Heart left ventricle (tissue), 13 donors: ENCODE results near the gene SRP68.

ENCODE experiments used
- CTCF ChIP-seq, 12 donors: fragments of 200-600 bp; sonication (generic) in 4 of 12; IDR thresholded peaks; one replicate each; pipeline versions ENCODE4 v1.5.0 to v1.8.0; 2018 to 2022; ENCODE audit warnings: antibody characterized with exemption in 12 of 12, mild to moderate bottlenecking in 5 of 12
- POLR2A ChIP-seq, 2 donors: fragments of 450-650 bp; IDR thresholded peaks; one replicate each; pipeline ENCODE4 v1.6.1; 2017; ENCODE audit warnings: antibody characterized with exemption in 2 of 2, mild to moderate bottlenecking in 2 of 2, moderate library complexity in 2 of 2
- donor health status: ischemic (EF 13 %, LVEDD 7.1; RV severe dilation, severe dysfunction).
- donor health status: DM: no; HTN: yes; CAD: no.
- donor health status: DM: no; HTN: no; CAD: no.
- donor health status: ischemic (EF 25% LVEDD 6.9; RV normal size, moderate dysfunction).
- donor health status: ischemic (EF 25% LVEDD 5.7; RV mildly dilated, moderate dysfunction).
- donor health status: ischemic (EF 35%, LVEDD 5.7; RV mildly dilated, moderate dysfunction).
- donor health status: nonischemic (EF 11% LVEDD 7.7; RV severe dilation, severe dysfunction).
- donor health status: DM: yes; HTN: yes; CAD: no.
- donor health status: PGD.
- donor health status: ischemic (EF 29% LVEDD 5.4; RV normal size, mild dysfunction).
- donor health status: nonischemic (EF 23%, LVEDD 6.1; RV moderate dilation, normal function).

DNA sequence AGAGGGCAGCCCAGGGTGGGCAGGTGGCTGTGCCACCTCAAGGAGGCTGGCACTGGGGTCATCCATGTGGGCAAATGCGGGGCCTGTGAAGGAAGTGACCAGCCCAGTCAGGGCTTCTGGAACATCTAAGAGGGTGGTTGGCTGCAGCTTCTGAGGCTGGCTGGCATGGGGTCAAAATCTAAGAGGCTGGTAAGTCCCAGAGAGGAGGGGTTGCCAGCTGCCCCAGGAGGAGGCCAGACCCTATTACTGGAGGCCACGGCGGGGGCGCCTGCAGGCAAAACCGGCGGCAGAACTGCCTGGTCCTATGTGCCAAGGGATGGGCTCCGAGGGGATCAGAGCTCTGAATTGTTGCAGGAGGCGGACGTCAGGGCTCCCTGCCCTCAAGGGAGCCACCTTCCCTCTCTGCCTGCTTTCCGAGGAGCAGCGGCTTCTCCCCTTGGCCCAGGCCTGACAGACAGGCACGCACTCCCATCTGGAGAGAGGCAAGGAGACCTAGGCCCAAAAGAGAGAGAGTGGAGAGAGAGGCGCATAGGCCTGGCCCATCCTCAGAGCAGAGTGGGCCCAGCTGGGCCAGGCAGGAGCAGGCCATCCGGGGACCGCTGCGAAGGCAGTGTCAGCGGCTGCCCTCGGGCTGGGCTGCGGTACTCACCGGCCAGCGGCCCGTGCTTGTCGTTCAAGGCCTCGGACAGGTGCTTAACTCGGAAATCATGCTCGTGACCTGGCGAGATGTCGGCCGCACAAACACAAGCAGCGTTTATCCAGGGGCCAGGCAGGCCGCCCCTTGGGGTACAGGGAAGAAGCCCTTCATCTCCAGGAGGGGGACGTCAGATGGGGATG, 17.6 kb upstream of the SRP68 start:
- no peak for TF ChIP-seq POLR2A (IDR thresholded peaks at IDR 0.05)
- TF ChIP-seq CTCF (IDR thresholded peaks at IDR 0.05) = no peak
